ENCODE data around the gene AMBRA1.
"Not testable (repeated sequence)": the region's sequence is repeated elsewhere in the genome, so short reads cannot be mapped to it uniquely, and the experiment has no call there.

Gene AMBRA1

DNA sequence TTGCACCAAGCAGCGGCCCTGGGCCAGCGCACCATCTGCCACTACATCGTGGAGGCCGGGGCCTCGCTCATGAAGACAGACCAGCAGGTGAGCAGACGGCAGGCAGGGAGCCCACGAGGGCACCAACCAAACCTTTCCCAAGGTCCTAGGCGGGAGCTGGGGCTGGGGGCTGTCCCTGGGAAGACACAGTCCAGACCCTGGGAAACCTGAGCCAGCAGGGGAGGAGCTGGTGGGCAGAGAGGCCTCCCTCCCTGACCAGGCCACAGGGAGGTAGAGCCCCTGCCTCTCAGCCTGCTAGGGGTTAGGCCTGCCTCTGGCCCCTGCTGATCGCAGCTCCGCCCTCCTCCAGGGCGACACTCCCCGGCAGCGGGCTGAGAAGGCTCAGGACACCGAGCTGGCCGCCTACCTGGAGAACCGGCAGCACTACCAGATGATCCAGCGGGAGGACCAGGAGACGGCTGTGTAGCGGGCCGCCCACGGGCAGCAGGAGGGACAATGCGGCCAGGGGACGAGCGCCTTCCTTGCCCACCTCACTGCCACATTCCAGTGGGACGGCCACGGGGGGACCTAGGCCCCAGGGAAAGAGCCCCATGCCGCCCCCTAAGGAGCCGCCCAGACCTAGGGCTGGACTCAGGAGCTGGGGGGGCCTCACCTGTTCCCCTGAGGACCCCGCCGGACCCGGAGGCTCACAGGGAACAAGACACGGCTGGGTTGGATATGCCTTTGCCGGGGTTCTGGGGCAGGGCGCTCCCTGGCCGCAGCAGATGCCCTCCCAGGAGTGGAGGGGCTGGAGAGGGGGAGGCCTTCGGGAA, 214.1 kb downstream of the AMBRA1 start:
- not testable (repeated sequence) for DNase-seq

DNA sequence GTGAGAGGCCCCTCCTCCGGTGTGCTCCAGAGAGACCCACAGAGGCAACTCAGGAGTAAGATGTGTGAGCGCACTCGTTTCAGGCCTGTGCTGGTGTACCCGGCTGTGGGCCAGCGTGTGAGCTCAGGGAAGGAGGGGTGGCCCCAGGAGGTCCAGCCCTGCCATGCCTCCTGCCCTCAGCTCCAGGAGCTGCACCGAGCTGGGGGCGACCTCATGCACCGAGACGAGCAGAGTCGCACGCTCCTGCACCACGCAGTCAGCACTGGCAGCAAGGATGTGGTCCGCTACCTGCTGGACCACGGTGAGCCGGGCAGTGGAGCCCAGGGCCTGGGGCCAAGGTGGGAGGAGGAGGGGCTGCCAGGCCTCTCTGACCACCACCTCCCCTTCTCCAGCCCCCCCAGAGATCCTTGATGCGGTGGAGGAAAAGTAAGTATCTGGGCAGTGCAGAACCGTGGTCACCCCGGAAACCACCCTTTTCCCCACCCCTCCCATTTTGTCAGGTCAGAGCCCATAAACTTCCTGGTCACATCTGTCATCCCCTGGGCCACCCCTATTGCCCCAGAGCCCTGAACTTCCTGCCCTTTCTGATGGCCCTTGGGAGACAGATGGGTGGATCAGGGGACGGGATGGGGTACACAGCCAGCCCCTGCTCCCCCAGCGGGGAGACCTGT, 214.9 kb downstream of the AMBRA1 start:
- no peak for DNase-seq

- DNase-seq, result no peak
Measured at GRCh38 chr11:46378296-46378695, 215.5 kb downstream of the AMBRA1 start.

DNA sequence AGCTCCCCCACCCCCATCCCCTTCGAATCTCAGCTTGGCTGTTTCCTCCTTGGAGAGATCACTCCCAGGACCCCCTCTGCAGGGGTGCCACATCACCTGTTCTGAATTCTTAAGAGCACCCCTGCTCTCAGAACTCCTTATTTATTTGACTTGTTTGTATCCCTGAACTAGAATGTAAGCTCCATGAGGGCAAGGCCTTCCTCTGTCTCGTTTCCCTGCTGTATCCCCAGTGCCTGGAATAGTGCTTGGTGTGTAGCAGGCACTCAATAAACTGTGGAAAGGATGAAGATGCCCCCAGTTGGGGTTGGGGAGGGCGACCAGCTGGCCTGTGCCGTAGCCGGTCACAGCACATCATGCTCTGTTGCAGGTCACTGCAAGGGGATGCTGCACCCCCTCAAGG, 216.0 kb downstream of the AMBRA1 start:
- DNase-seq, result no peak

GRCh38 chr11:46377290-46377689, 216.5 kb downstream of the AMBRA1 start:
- no peak for DNase-seq

- DNase-seq, result no peak
Measured at GRCh38 chr11:46376258-46377050, 217.4 kb downstream of the AMBRA1 start.

GRCh38 chr11:46375392-46376101, 218.3 kb downstream of the AMBRA1 start:
- no peak for DNase-seq

DNA sequence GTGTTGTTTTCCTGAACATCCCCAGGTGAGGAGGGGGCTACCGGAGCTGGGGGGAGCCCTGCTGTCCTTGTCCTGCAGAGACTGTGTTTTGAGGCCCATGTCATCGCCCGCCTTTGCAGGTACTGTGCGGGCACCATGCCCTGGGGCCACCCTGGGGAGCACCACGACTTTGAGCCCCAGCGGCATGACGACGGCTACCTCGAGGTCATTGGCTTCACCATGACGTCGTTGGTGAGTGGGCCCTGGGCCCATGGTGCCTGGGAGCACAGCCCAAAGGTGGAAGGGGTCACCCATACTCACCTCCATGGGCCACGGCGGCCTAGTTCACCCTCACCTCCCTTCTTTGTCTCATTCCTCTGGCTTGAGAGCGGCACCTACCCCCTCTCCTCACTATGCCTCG, 219.0 kb downstream of the AMBRA1 start:
- DNase-seq, result no peak

- DNase-seq, result no peak
Measured at GRCh38 chr11:46373787-46374740, 219.8 kb downstream of the AMBRA1 start.

GRCh38 chr11:46372501-46372900, 221.3 kb downstream of the AMBRA1 start:
- DNase-seq, result not testable (repeated sequence)

- no peak for DNase-seq
Measured at GRCh38 chr11:46372086-46372485, 221.7 kb downstream of the AMBRA1 start.

DNA sequence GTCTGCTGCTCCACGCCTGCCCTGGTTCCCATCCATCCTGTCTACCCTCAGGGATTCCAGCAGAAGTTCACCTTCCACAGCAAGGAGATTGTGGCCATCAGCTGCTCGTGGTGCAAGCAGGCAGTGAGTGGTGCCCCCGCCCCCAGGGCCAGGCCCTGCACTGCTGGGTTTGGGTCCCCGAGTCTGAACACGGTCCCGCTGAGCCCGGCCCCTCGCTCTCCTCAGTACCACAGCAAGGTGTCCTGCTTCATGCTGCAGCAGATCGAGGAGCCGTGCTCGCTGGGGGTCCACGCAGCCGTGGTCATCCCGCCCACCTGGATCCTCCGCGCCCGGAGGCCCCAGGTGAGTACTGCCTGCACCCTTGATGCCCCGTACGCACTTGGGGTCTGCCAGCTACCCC, 222.6 kb downstream of the AMBRA1 start:
- not testable (repeated sequence) for DNase-seq

DNA sequence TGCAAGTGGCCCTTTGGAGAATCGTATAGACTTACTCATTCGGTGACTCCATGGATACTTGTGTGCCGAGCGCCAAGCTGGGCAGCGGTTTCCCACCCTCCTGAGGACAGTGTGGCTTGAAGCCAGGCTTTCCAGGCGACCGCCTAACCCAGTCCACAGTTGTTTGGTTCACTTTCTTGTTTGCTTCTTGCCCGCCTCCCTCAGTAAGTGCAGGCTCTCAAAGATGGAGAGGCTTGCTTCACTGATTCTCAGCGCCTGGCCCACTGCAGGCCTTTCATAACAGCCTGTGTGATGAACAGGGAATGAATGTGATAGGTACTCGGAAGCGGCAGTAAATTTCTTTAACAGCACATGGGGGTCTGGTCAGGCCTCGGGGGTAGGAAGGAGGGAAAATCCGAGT, 223.6 kb downstream of the AMBRA1 start:
- no peak for DNase-seq

- peak in 1 of 2 experiments; percentile 19 for DNase-seq
Measured at GRCh38 chr11:46369458-46370152, 224.2 kb downstream of the AMBRA1 start.

DNA sequence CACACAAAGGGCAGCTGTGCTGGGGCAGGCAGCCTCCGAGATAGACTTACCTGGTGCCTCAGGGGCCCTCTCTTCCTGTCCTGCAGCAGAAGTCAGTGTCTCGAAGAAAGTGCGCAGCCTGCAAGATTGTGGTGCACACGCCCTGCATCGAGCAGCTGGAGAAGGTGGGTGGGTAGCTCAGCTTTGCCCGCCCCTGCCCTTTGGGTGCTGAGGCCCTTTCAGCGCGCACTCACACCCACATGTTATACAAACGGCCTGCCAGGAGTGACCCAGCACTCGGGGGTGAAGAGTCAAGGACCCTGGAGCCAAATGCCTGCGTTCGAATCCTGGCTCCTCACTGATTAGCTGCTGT, 225.9 kb downstream of the AMBRA1 start:
- no peak for DNase-seq

DNA sequence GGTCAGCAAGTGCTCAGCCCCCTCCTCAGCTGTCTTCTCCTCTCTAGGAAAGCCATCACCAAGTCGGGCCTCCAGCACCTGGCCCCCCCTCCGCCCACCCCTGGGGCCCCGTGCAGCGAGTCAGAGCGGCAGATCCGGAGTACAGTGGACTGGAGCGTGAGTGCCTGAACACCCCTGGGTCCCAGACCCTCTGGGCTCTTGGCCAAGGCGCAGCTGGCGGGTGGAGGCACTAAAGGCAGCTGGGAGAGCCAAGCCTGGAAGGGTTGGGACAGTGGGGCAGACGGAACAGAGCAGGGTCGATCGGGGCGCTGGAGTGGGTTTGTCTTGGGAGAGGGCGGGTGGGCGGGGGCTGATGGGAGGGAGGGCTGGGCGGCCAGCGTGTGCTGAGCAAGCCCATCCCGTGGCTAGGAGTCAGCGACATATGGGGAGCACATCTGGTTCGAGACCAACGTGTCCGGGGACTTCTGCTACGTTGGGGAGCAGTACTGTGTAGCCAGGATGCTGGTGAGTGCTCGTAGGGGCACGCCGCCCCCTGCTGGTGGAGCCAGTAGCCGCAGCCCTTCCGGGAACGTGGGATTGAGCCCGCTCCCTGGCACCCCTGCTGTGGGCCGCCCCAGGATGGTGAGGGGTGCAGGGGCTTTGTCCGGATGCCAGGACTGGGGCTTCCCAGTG, 226.4 kb downstream of the AMBRA1 start:
- DNase-seq, result no peak

DNA sequence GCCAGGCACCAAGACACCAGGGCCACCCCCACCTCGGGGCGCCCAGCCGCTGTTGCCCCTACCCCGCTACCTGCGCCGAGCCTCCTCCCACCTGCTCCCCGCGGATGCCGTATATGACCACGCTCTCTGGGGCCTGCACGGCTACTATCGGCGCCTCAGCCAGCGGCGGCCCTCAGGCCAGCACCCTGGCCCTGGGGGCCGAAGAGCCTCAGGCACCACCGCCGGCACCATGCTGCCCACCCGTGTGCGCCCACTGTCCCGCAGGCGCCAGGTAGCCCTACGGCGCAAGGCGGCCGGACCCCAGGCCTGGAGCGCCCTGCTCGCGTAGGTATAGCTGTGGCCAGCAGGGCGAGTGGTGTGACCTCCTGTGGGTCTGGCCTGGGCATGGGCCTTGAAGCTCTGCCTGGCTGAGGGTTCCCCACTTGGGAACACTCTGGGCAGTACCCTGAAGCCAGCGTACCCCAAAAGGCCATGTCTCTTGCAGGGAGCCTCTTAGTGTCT, 227.1 kb downstream of the AMBRA1 start:
- DNase-seq, result no peak

DNA sequence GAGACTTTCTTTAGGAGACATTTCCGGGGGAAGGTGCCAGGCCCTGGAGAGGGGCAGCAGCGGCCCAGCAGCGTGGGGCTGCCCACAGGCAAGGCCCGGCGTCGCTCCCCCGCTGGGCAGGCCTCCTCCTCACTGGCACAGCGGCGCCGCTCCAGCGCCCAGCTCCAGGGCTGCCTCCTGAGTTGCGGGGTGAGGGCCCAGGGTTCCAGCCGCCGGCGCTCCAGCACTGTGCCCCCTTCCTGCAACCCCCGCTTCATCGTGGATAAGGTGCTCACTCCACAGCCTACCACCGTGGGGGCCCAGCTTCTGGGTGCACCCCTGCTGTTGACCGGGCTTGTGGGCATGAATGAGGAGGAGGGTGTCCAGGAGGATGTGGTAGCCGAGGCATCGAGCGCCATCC, 227.6 kb downstream of the AMBRA1 start:
- no peak for DNase-seq

DNA sequence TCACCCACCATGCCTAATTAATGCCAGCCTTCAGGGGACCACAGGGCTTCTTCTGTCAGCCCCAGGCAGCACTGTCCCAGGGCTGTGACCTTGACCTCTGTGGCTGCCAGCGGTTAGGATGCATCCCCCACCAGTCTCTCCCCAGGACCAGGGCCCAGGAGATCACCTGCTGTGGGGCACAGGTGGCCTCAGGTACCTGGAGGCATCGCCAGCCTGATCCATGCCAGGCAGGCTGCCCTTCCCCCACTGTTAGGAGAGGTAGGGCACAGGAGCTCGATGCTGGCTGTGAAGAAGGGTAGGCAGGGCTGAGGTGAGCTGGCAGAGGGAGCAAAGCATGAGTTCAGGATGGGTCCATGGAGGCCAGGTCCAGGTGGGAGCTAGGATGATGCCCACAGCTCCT, 229.0 kb downstream of the AMBRA1 start:
- DNase-seq, result no peak

DNA sequence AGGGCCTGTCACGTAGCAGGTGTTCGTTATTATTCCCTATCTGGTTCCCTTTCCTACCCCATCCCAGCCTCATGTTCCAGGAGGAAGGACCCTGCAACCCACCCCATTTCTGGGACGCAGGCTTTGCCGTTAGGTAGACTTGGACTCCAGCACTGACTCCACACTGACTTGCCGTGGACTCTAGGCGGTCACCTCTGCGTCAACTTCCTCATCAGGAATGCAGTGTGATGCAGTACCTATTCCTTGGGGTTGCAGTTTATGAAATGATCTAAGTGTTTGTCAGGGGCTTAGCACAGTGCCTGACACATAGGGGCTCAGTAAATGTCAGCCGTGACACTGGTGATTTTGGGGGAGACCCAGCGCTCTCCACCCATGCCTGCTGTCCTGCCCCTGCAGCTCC, 229.8 kb downstream of the AMBRA1 start:
- no peak for DNase-seq

Data from AML-193 (cell line).